ENCODE measurements around the gene OSER1. TPM values are rescaled to one million over a fixed set of nuclear protein-coding genes. Genes with fewer than 3 reads are reported as not detected.

OSER1 gene
- total and polyA plus RNA-seq, 3 donors from 2014 or later: 79.0 to 195 (median 80.4) TPM

DNA sequence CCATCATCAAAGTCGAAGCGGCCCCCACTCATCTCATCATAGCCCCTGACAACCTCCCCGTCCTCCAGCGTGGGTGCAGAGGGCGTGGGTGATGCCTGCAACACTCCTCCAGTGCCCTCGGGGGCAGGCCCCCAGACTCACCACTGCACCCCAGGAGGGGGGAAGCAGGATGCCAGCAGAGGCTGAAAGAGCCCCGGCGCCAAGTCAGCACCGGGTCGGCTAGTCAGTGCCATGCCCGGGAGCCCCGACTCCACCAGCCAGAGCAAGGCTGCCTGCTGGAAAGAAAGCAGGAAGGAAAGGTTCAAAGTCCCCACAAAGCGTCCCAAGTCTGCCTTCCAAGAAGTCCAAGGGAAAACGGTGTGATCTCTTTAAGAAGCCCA is 23.9 kb downstream of the OSER1 start:
- Histone ChIP-seq H3K4me1 (peaks cover 8% of the 10 kb centered on the region), H3K4me3 (peak overlapping the region; percentile 31 to 40), H3K27me3 (no peaks in the 10 kb centered on the region), H3K36me3 (ENCODE audit: low read depth, missing control alignments) (no peaks in the 10 kb centered on the region), H3K27ac (no peak overlapping the region), H3K9me3 (no peaks in the 10 kb centered on the region)
- TF ChIP-seq, protein P1, sequence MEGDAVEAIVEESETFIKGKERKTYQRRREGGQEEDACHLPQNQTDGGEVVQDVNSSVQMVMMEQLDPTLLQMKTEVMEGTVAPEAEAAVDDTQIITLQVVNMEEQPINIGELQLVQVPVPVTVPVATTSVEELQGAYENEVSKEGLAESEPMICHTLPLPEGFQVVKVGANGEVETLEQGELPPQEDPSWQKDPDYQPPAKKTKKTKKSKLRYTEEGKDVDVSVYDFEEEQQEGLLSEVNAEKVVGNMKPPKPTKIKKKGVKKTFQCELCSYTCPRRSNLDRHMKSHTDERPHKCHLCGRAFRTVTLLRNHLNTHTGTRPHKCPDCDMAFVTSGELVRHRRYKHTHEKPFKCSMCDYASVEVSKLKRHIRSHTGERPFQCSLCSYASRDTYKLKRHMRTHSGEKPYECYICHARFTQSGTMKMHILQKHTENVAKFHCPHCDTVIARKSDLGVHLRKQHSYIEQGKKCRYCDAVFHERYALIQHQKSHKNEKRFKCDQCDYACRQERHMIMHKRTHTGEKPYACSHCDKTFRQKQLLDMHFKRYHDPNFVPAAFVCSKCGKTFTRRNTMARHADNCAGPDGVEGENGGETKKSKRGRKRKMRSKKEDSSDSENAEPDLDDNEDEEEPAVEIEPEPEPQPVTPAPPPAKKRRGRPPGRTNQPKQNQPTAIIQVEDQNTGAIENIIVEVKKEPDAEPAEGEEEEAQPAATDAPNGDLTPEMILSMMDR (IDR thresholded peaks at IDR 0.05): no peak
- no peak for TF ChIP-seq POLR2A (IDR thresholded peaks at IDR 0.05)
- no peak for DNase-seq
- WGBS, 2 donors: 4 to 15% methylated on average over 11 to 14 of the region's 14 CpGs
- intact Hi-C loops (cut with DNase I; ENCODE audit: low total_unique reads): no loop called here

DNA sequence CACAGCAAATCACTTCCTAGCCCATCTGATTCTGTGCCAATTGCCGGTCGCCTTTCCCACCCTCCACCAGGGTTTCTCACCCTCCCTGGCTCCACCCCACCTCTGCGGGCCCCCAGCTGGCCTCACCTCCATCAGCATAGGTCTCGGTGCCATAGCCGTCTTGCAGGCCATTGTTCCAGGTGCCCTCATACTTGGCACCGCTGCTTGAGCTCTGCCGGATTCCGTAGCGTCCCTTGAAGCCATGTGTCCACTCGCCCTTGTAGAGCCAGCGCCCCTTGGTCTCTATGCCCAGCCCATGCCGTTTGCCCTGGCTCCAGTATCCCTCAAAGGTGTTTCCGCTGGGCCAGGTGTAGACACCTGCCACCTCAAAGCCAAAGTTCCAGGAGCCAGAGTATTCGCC is 24.4 kb downstream of the OSER1 start:
- TF ChIP-seq, protein P1 (IDR thresholded peaks at IDR 0.05): no peak
- no peak for TF ChIP-seq POLR2A (IDR thresholded peaks at IDR 0.05)
- DNase-seq: no peak
- intact Hi-C loops (cut with DNase I; ENCODE audit: low total_unique reads): no loop called here
- peak overlapping the region in 1 of 2 donors; percentile 40 for H3K4me3 ChIP-seq
- H3K27me3 ChIP-seq: no peaks in the 10 kb centered on the region
- no peak overlapping the region for H3K27ac ChIP-seq
- H3K4me1 ChIP-seq: peaks cover 8% of the 10 kb centered on the region
- WGBS, 2 donors: 55 to 79% methylated on average over 9 to 14 of the region's 14 CpGs
- no peaks in the 10 kb centered on the region for H3K36me3 ChIP-seq (ENCODE audit: low read depth, missing control alignments)
- no peaks in the 10 kb centered on the region for H3K9me3 ChIP-seq

DNA sequence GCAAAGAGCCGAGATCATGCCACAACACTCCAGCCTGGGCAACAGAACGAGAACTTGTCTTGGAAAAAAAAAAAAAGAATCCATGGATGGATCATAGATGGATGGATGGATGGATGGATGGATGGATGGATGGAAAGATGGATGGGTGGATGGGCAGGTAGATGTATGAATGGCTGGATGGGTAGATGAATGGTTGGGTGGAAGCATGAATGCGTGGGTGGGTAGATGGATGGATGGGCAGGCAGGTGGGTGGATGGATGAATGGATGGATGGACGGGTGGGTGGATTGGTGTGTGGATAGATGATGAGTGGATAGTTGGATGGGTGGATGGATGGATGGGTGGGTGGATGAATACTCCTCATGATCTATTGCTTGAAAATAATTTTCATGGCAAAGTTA is 25.0 kb downstream of the OSER1 start:
- Histone ChIP-seq H3K27ac (no peak overlapping the region), H3K36me3 (ENCODE audit: low read depth, missing control alignments) (no peaks in the 10 kb centered on the region), H3K4me1 (peaks cover 8% of the 10 kb centered on the region), H3K9me3 (no peaks in the 10 kb centered on the region), H3K27me3 (no peaks in the 10 kb centered on the region), H3K4me3 (no peak overlapping the region)
- WGBS, 2 donors: 89 to 94% methylated on average over 4 of the region's 4 CpGs
- TF ChIP-seq POLR2A (IDR thresholded peaks at IDR 0.05): no peak
- TF ChIP-seq, protein P1 (IDR thresholded peaks at IDR 0.05): no peak
- intact Hi-C loops (cut with DNase I; ENCODE audit: low total_unique reads): no loop called here
- DNase-seq: no peak

DNA sequence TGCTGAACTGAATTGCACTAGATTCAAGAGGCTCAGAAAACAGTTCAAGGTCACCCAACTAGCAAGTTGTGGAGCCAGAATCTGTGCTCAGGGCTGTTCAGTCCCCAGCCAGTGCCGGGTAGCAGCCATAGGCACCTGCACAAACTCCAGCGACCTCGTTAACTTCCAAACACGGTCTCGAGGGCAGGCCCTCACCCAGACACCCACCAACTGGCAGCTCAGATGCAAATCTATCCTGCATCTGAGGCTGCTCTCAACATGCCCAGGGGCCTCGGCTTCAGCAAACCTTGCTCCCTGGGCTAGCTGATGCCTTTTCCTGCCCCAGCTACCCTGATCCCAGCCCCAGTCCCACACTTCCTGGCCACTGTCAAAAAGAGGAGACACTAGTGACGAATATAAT is 27.3 kb downstream of the OSER1 start:
- H3K27ac ChIP-seq: no peak overlapping the region
- H3K27me3 ChIP-seq: no peaks in the 10 kb centered on the region
- intact Hi-C loops (cut with DNase I; ENCODE audit: low total_unique reads): no loop called here
- no peaks in the 10 kb centered on the region for H3K36me3 ChIP-seq (ENCODE audit: low read depth, missing control alignments)
- H3K9me3 ChIP-seq: no peaks in the 10 kb centered on the region
- DNase-seq: no peak
- H3K4me1 ChIP-seq: peaks cover 8% of the 10 kb centered on the region
- TF ChIP-seq, protein P1 (IDR thresholded peaks at IDR 0.05): no peak
- TF ChIP-seq POLR2A (IDR thresholded peaks at IDR 0.05): no peak
- no peak overlapping the region for H3K4me3 ChIP-seq
- WGBS, 2 donors: 74 to 77% methylated on average over 6 to 7 of the region's 7 CpGs

DNA sequence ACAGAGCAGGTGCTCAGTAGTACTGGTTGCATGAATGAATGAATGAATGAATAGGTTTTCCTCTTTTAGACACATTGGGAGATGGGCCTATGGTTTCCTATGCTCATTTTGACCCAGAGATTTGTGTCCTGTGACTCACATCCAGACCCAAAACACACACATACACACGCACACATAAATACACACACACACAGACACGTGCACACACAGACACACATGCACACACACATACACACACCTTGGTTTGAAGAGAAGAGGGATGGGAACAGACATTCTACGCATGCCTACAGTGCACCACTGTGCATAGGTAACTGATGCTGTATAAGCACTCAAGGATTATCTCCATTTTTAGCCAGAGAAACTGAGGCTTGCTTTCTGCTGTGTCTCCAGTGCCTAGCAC is 27.7 kb downstream of the OSER1 start:
- no peaks in the 10 kb centered on the region for H3K27me3 ChIP-seq
- no peak overlapping the region for H3K27ac ChIP-seq
- DNase-seq: no peak
- no peaks in the 10 kb centered on the region for H3K9me3 ChIP-seq
- no peaks in the 10 kb centered on the region for H3K36me3 ChIP-seq (ENCODE audit: low read depth, missing control alignments)
- WGBS, 2 donors: 69 to 75% methylated on average over 3 of the region's 3 CpGs
- peaks cover 6% of the 10 kb centered on the region for H3K4me1 ChIP-seq
- no peak overlapping the region for H3K4me3 ChIP-seq
- TF ChIP-seq POLR2A (IDR thresholded peaks at IDR 0.05): no peak
- TF ChIP-seq, protein P1 (IDR thresholded peaks at IDR 0.05): no peak
- intact Hi-C loops (cut with DNase I; ENCODE audit: low total_unique reads): no loop called here

All from testis (tissue), 3 donors.